ENCODE results near the gene RGS14.

RGS14 gene

GRCh38 chr5:177361418-177362291, 3.9 kb downstream of the RGS14 start:
- H3K4me3 ChIP-seq (IDR thresholded peaks at IDR 0.05; ENCODE audit: insufficient read depth, low read depth, low read length) = no peak overlapping the region
- H3K4me1 ChIP-seq (ENCODE audit: low read depth, poor library complexity, severe bottlenecking) = peaks cover 53% of the 10 kb centered on the region
- H3K9ac ChIP-seq = no peak overlapping the region
- no peak for TF ChIP-seq CTCF (conservative IDR thresholded peaks at IDR 0.05; ENCODE audit: low read depth, low read length)
- H4K20me1 ChIP-seq (ENCODE audit: insufficient read depth) = no peaks in the 10 kb centered on the region
- no peaks in the 10 kb centered on the region for H3K36me3 ChIP-seq (ENCODE audit: insufficient read depth)
- peak overlapping the region; percentile 35; the same call in 1 of the 2 replicates for H3K27ac ChIP-seq
- no peak overlapping the region for H2AFZ ChIP-seq (ENCODE audit: low read depth)
- peak overlapping the region; percentile 76 for H3K4me2 ChIP-seq
- no peaks in the 10 kb centered on the region for H3K27me3 ChIP-seq (ENCODE audit: insufficient read depth, low read depth)
- peaks cover 11% of the 10 kb centered on the region for H3K79me2 ChIP-seq (ENCODE audit: insufficient read depth, low read depth)

GRCh38 chr5:177362292-177362609, 4.5 kb downstream of the RGS14 start:
- Histone ChIP-seq H3K4me1 (ENCODE audit: low read depth, poor library complexity, severe bottlenecking) (peaks cover 47% of the 10 kb centered on the region), H2AFZ (ENCODE audit: low read depth) (no peak overlapping the region), H4K20me1 (ENCODE audit: insufficient read depth) (no peaks in the 10 kb centered on the region), H3K9ac (no peak overlapping the region), H3K36me3 (ENCODE audit: insufficient read depth) (no peaks in the 10 kb centered on the region), H3K27ac (peak overlapping the region; percentile 35; the same call in 1 of the 2 replicates), H3K79me2 (ENCODE audit: insufficient read depth, low read depth) (peaks cover 11% of the 10 kb centered on the region), H3K4me3 (IDR thresholded peaks at IDR 0.05; ENCODE audit: insufficient read depth, low read depth, low read length) (no peak overlapping the region), H3K27me3 (ENCODE audit: insufficient read depth, low read depth) (no peaks in the 10 kb centered on the region), H3K4me2 (peak overlapping the region; percentile 76)
- TF ChIP-seq CTCF (conservative IDR thresholded peaks at IDR 0.05; ENCODE audit: low read depth, low read length) = no peak

GRCh38 chr5:177362610-177363507, 5.1 kb downstream of the RGS14 start:
- peaks cover 44% of the 10 kb centered on the region for H3K4me1 ChIP-seq (ENCODE audit: low read depth, poor library complexity, severe bottlenecking)
- no peak overlapping the region for H3K9ac ChIP-seq
- H3K27me3 ChIP-seq (ENCODE audit: insufficient read depth, low read depth) = no peaks in the 10 kb centered on the region
- H3K4me2 ChIP-seq = peak overlapping the region; percentile 76
- peaks cover 11% of the 10 kb centered on the region for H3K79me2 ChIP-seq (ENCODE audit: insufficient read depth, low read depth)
- no peak overlapping the region for H3K27ac ChIP-seq
- H4K20me1 ChIP-seq (ENCODE audit: insufficient read depth) = no peaks in the 10 kb centered on the region
- no peak for TF ChIP-seq CTCF (conservative IDR thresholded peaks at IDR 0.05; ENCODE audit: low read depth, low read length)
- no peak overlapping the region for H2AFZ ChIP-seq (ENCODE audit: low read depth)
- H3K36me3 ChIP-seq (ENCODE audit: insufficient read depth) = no peaks in the 10 kb centered on the region
- H3K4me3 ChIP-seq (IDR thresholded peaks at IDR 0.05; ENCODE audit: insufficient read depth, low read depth, low read length) = no peak overlapping the region

GRCh38 chr5:177363565-177363964, 5.8 kb downstream of the RGS14 start:
- no peak overlapping the region for H3K27ac ChIP-seq
- TF ChIP-seq CTCF (conservative IDR thresholded peaks at IDR 0.05; ENCODE audit: low read depth, low read length) = no peak
- H3K36me3 ChIP-seq (ENCODE audit: insufficient read depth) = no peaks in the 10 kb centered on the region
- no peak overlapping the region for H3K4me3 ChIP-seq (IDR thresholded peaks at IDR 0.05; ENCODE audit: insufficient read depth, low read depth, low read length)
- no peak overlapping the region for H3K9ac ChIP-seq
- no peak overlapping the region for H2AFZ ChIP-seq (ENCODE audit: low read depth)
- no peaks in the 10 kb centered on the region for H4K20me1 ChIP-seq (ENCODE audit: insufficient read depth)
- H3K4me1 ChIP-seq (ENCODE audit: low read depth, poor library complexity, severe bottlenecking) = peaks cover 43% of the 10 kb centered on the region
- peak overlapping the region; percentile 17; the same call in 1 of the 2 replicates for H3K4me2 ChIP-seq
- peaks cover 8% of the 10 kb centered on the region for H3K79me2 ChIP-seq (ENCODE audit: insufficient read depth, low read depth)
- no peaks in the 10 kb centered on the region for H3K27me3 ChIP-seq (ENCODE audit: insufficient read depth, low read depth)

Data from KMS-11 (cell line).